ENCODE data around the gene CLEC2L.

GRCh38 chr7:139476891-139477290 is 46.6 kb upstream of the CLEC2L start:
- TF ChIP-seq, protein P1, sequence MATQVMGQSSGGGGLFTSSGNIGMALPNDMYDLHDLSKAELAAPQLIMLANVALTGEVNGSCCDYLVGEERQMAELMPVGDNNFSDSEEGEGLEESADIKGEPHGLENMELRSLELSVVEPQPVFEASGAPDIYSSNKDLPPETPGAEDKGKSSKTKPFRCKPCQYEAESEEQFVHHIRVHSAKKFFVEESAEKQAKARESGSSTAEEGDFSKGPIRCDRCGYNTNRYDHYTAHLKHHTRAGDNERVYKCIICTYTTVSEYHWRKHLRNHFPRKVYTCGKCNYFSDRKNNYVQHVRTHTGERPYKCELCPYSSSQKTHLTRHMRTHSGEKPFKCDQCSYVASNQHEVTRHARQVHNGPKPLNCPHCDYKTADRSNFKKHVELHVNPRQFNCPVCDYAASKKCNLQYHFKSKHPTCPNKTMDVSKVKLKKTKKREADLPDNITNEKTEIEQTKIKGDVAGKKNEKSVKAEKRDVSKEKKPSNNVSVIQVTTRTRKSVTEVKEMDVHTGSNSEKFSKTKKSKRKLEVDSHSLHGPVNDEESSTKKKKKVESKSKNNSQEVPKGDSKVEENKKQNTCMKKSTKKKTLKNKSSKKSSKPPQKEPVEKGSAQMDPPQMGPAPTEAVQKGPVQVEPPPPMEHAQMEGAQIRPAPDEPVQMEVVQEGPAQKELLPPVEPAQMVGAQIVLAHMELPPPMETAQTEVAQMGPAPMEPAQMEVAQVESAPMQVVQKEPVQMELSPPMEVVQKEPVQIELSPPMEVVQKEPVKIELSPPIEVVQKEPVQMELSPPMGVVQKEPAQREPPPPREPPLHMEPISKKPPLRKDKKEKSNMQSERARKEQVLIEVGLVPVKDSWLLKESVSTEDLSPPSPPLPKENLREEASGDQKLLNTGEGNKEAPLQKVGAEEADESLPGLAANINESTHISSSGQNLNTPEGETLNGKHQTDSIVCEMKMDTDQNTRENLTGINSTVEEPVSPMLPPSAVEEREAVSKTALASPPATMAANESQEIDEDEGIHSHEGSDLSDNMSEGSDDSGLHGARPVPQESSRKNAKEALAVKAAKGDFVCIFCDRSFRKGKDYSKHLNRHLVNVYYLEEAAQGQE (IDR thresholded peaks at IDR 0.05; ENCODE audit: low read depth), result no peak
- TF ChIP-seq TAF1 (IDR thresholded peaks at IDR 0.05; ENCODE audit: low read depth) (no peak), NFIC (IDR thresholded peaks at IDR 0.05) (no peak), RAD21 (IDR thresholded peaks at IDR 0.05; ENCODE audit: low read depth) (no peak), EP300 (IDR thresholded peaks at IDR 0.05; ENCODE audit: borderline replicate concordance) (no peak), TEAD4 (IDR thresholded peaks at IDR 0.05) (no peak), EGR1 (IDR thresholded peaks at IDR 0.05) (no peak), YY1 (IDR thresholded peaks at IDR 0.05; ENCODE audit: low read depth) (no peak), ZBTB7A (IDR thresholded peaks at IDR 0.05; ENCODE audit: low read depth) (no peak), CEBPB (IDR thresholded peaks at IDR 0.05) (no peak), CREB1 (IDR thresholded peaks at IDR 0.05; ENCODE audit: low read depth) (no peak), FOXM1 (IDR thresholded peaks at IDR 0.05; ENCODE audit: borderline replicate concordance, low read depth) (no peak)
- TF ChIP-seq, protein P2, sequence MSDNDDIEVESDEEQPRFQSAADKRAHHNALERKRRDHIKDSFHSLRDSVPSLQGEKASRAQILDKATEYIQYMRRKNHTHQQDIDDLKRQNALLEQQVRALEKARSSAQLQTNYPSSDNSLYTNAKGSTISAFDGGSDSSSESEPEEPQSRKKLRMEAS (IDR thresholded peaks at IDR 0.05), result no peak
- TF ChIP-seq, protein P3, sequence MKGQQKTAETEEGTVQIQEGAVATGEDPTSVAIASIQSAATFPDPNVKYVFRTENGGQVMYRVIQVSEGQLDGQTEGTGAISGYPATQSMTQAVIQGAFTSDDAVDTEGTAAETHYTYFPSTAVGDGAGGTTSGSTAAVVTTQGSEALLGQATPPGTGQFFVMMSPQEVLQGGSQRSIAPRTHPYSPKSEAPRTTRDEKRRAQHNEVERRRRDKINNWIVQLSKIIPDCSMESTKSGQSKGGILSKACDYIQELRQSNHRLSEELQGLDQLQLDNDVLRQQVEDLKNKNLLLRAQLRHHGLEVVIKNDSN (IDR thresholded peaks at IDR 0.05), result no peak

Measured in Ishikawa (cell line).